Fibroblast of lung (primary cell): ENCODE measurements around the gene CD151. TPM values are rescaled to one million over a fixed set of nuclear protein-coding genes. Genes with fewer than 3 reads are reported as not detected.

Experiments
- DNase-seq, 2 donors: peaks; one replicate each; pipeline versions ENCODE4 v3.0.0 to v3.0.0-alpha.2; 2010; ENCODE audit warnings: low read depth in 2 of 2
- H2AFZ ChIP-seq: 2 replicates; pipeline ENCODE4 v1.5.1; 2012; ENCODE audit warnings: low read length, control low read depth, inconsistent platforms
- H3K27ac ChIP-seq: 2 replicates; pipeline ENCODE4 v1.5.1; 2011; ENCODE audit warnings: low read length, control low read depth; ENCODE audit not compliant: insufficient read depth
- H3K27me3 ChIP-seq: 2 replicates; pipeline ENCODE4 v1.5.1; 2011; ENCODE audit warnings: mild to moderate bottlenecking, low read length; ENCODE audit not compliant: control insufficient read depth, insufficient read depth
- H3K36me3 ChIP-seq: 2 replicates; pipeline ENCODE4 v1.5.1; 2011; ENCODE audit warnings: low read length; ENCODE audit not compliant: control insufficient read depth, insufficient read depth
- H3K4me1 ChIP-seq: 2 replicates; pipeline ENCODE4 v1.5.1; 2011; ENCODE audit warnings: low read length; ENCODE audit not compliant: control insufficient read depth, insufficient read depth; ENCODE audit errors: extremely low read depth
- H3K4me2 ChIP-seq: 2 replicates; pipeline ENCODE4 v1.5.1; 2011; ENCODE audit warnings: low read length, control low read depth; ENCODE audit not compliant: insufficient read depth; ENCODE audit errors: extremely low read depth
- H3K4me3 ChIP-seq, 4 experiments: fragments of 200-600 bp in 1 of 4; sonication (generic) in 1 of 4; replicated peaks in 1 of 4; 2 replicates each; pipeline ENCODE4 v1.5.1; 2011 to 2016; ENCODE audit warnings: low read length in 4 of 4, low read depth in 3 of 4, mild to moderate bottlenecking in 3 of 4, control low read depth in 2 of 4, inconsistent platforms in 1 of 4, mixed read lengths in 1 of 4; ENCODE audit not compliant: insufficient read depth in 1 of 4; ENCODE audit errors: control extremely low read depth in 1 of 4
- H3K79me2 ChIP-seq: 2 replicates; pipeline ENCODE4 v1.5.1; 2012; ENCODE audit warnings: mild to moderate bottlenecking, low read length, inconsistent platforms; ENCODE audit not compliant: control insufficient read depth, insufficient read depth
- H3K9ac ChIP-seq: 2 replicates; pipeline ENCODE4 v1.5.1; 2011; ENCODE audit warnings: mild to moderate bottlenecking, low read length, control low read depth; ENCODE audit not compliant: insufficient read depth
- H3K9me3 ChIP-seq: 2 replicates; pipeline ENCODE4 v1.5.1; 2012; ENCODE audit warnings: low read depth, low read length; ENCODE audit not compliant: control insufficient read depth, insufficient read depth
- H4K20me1 ChIP-seq: 2 replicates; pipeline ENCODE4 v1.5.1; 2011; ENCODE audit warnings: low read length; ENCODE audit not compliant: control insufficient read depth, insufficient read depth; ENCODE audit errors: extremely low read depth
- EZH2 ChIP-seq: IDR thresholded peaks from 2 replicates; pipeline ENCODE4 v1.5.1; 2012; ENCODE audit warnings: low read length, control low read depth, mild to moderate bottlenecking; ENCODE audit errors: missing control alignments
- polyA plus RNA-seq, 2 donors: library from polyadenylated mRNA; depleted of rRNA in 1 of 2; stranded (reverse) in 1 of 2; unstranded in 1 of 2; fragments of >200 nt; gene quantifications; 2 replicates each; pipeline ENCODE4 v1.2.1, GENCODE V29; 2011 to 2012; ENCODE audit warnings: missing spikeins in 1 of 2
- total RNA-seq: library from RNA; depleted of rRNA; stranded (reverse); fragments of >200 nt; gene quantifications from 2 replicates; pipeline ENCODE4 v1.2.1, GENCODE V29; 2014
- TF ChIP-seq, protein P1 (sequence below), 2 donors: IDR thresholded peaks in 1 of 2; conservative IDR thresholded peaks in 1 of 2; 1 replicate in 1 of 2; 2 replicates in 1 of 2; pipeline ENCODE4 v1.5.1; 2011 to 2012; ENCODE audit warnings: low read length in 2 of 2, control low read depth in 1 of 2, inconsistent platforms in 1 of 2, low read depth in 1 of 2, mild to moderate bottlenecking in 1 of 2

Gene CD151
- total and polyA plus RNA-seq, 2 donors (not counting 1 experiment from before 2014, with no cell fraction given), result 547 to 711 TPM

DNA sequence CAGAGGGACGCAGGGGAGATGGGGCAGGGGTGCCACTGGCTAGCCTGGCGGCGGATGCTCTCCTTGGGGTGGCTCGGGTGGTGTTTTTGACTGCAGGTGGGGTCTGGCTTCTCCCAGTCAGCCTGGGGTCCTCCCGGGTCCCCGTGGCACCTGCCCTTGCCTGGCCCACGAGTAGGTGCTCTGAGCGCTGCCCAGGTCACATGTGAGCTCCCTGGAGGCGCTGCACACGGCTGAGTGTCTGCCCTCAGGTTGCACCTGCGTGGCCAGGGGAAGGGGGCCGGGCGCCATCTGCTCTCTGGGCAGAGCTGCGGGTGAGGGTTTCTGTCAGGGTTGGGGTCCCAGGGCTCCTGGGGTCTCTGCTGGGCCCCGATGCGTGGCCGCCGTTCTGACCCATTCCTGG, 15.1 kb downstream of the CD151 start:
- Histone ChIP-seq H3K27me3 (no peaks in the 10 kb centered on the region), H3K4me1 (peaks cover 39% of the 10 kb centered on the region), H3K36me3 (peaks cover 3% of the 10 kb centered on the region), H3K79me2 (peaks cover 59% of the 10 kb centered on the region), H3K27ac (no peak overlapping the region), H3K4me3 (no peak overlapping the region), H3K4me2 (no peak overlapping the region), H2AFZ (no peak overlapping the region), H3K9ac (no peak overlapping the region), H4K20me1 (no peaks in the 10 kb centered on the region), H3K9me3 (no peaks in the 10 kb centered on the region)
- no peak for DNase-seq
- no peak for TF ChIP-seq EZH2
- TF ChIP-seq, protein P1, sequence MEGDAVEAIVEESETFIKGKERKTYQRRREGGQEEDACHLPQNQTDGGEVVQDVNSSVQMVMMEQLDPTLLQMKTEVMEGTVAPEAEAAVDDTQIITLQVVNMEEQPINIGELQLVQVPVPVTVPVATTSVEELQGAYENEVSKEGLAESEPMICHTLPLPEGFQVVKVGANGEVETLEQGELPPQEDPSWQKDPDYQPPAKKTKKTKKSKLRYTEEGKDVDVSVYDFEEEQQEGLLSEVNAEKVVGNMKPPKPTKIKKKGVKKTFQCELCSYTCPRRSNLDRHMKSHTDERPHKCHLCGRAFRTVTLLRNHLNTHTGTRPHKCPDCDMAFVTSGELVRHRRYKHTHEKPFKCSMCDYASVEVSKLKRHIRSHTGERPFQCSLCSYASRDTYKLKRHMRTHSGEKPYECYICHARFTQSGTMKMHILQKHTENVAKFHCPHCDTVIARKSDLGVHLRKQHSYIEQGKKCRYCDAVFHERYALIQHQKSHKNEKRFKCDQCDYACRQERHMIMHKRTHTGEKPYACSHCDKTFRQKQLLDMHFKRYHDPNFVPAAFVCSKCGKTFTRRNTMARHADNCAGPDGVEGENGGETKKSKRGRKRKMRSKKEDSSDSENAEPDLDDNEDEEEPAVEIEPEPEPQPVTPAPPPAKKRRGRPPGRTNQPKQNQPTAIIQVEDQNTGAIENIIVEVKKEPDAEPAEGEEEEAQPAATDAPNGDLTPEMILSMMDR (conservative IDR thresholded peaks at IDR 0.05 in 1 of 2, IDR thresholded peaks at IDR 0.05 in 1 of 2; ENCODE audit: low read depth in 1 of 2, low read length in 2 of 2), result no peak

DNA sequence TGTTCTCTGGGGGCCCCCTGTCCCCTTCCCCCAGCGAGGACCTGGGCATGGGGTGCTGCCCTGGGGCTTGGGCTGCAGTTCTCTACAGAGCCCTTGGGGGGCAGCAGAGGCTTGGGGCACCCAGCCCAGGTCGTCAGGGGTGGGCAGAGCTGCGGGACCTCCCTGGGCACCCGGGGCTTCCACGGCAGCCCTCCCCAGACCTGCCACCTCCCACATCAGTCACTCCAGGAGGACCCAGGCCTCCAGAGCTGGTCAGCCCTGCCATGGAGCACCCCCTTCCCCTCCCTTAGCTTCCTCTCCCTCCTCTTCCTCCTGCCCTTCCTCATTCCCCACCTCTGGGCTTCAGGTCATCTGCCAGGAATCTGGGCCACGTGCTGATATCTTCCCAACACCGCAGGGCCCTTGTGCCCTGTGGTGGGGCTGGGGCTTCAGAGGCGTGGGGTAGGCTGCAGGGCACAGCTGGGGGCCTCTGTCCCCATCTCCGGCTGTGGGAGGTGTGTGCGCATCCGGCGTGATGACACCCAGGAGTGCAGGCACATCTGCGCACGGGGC, 15.7 kb downstream of the CD151 start:
- Histone ChIP-seq H3K4me3 (peak overlapping the region in 1 of 4 experiments; percentile 10), H3K79me2 (peaks cover 55% of the 10 kb centered on the region), H3K9me3 (no peaks in the 10 kb centered on the region), H2AFZ (no peak overlapping the region), H4K20me1 (no peaks in the 10 kb centered on the region), H3K9ac (no peak overlapping the region), H3K4me2 (no peak overlapping the region), H3K27ac (no peak overlapping the region), H3K4me1 (peaks cover 39% of the 10 kb centered on the region), H3K27me3 (no peaks in the 10 kb centered on the region), H3K36me3 (peaks cover 3% of the 10 kb centered on the region)
- DNase-seq, result no peak
- no peak for TF ChIP-seq EZH2
- TF ChIP-seq, protein P1 (conservative IDR thresholded peaks at IDR 0.05 in 1 of 2, IDR thresholded peaks at IDR 0.05 in 1 of 2; ENCODE audit: low read depth in 1 of 2, low read length in 2 of 2), result peak; percentile 82 to 87

DNA sequence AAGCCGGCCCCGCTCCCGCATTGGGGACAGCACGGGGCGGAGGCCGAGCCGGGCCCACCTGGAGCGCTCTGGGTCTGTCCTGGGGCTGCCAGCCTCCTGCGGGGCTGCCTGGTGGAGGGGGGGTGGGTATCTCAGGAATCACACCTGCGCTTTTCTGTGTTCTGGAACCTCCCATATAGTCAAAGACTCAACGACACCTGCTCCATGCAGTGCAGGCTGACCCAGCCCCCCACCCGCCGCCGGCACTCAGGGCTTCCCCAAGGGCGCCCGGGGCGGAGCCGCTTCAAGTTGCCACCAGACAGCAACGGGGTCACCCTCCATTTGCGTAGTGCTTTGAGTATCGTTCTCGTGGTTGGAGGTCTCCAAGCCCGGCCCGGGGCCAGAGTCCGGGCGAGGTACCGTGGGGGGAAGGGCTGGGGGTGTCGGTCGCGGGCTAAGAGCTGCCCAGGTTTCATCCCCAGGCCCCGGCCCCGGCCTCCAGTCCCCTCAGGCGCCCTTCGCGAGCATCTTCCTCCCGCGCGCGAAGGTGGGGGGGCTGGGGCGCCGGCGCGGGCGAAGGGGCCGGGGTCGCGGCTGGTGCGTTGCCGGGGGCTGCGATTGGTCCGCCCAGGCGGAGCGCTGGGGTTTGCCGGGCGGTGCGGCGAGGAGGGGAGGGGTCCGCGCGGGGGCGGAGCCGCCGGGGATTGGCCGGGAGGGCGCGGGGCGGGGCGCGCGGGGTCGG, 16.5 kb downstream of the CD151 start:
- Histone ChIP-seq H3K27me3 (no peaks in the 10 kb centered on the region), H3K79me2 (peaks cover 54% of the 10 kb centered on the region), H3K9ac (peak overlapping the region; percentile 30), H3K4me1 (peaks cover 39% of the 10 kb centered on the region), H3K4me2 (no peak overlapping the region), H3K9me3 (no peaks in the 10 kb centered on the region), H3K36me3 (peaks cover 4% of the 10 kb centered on the region), H3K27ac (no peak overlapping the region), H2AFZ (no peak overlapping the region), H4K20me1 (no peaks in the 10 kb centered on the region), H3K4me3 (peak overlapping the region; percentile 15 to 57 (median 32))
- no peak for TF ChIP-seq EZH2
- TF ChIP-seq, protein P1 (conservative IDR thresholded peaks at IDR 0.05 in 1 of 2, IDR thresholded peaks at IDR 0.05 in 1 of 2; ENCODE audit: low read depth in 1 of 2, low read length in 2 of 2), result no peak
- DNase-seq, result no peak
